Natural killer cell treated with Interleukin-12 subunit alpha and Interleukin-12 subunit beta and Interleukin-15 and Interleukin-18, amount 100 ng/mL, for 72 hours (primary cell): ENCODE measurements around the gene ZNF850. TPM values are rescaled to one million over a fixed set of nuclear protein-coding genes. Genes with fewer than 3 reads are reported as not detected.
"Not testable (repeated sequence)": the region's sequence is repeated elsewhere in the genome, so short reads cannot be mapped to it uniquely, and the experiment has no call there.

Source experiments
- ATAC-seq, 2 donors: fragments of 150-1000 bp; cut with Tn5 transposase in 1 of 2; sonication (Bioruptor Pico), chemical (Tn5 transposase) in 1 of 2; 2 replicates each; pipeline ENCODE4 v1.10.0; 2021
- DNase-seq: peaks from one replicate; pipeline ENCODE4 v3.0.0; 2022; ENCODE audit warnings: low spot score
- H3K27ac Mint-ChIP-seq, 2 donors: 1 replicate in 1 of 2; 2 replicates in 1 of 2; pipeline ENCODE4 v1.8.0; 2022; ENCODE audit warnings: mixed read lengths in 2 of 2, mild to moderate bottlenecking in 1 of 2, moderate library complexity in 1 of 2
- H3K27me3 Mint-ChIP-seq, 2 donors: 1 replicate in 1 of 2; 2 replicates in 1 of 2; pipeline ENCODE4 v1.8.0; 2022; ENCODE audit warnings: mixed read lengths in 2 of 2
- H3K36me3 Mint-ChIP-seq: one replicate; pipeline ENCODE4 v1.8.0; 2022; ENCODE audit warnings: mixed read lengths
- H3K4me1 Mint-ChIP-seq, 2 donors: 1 replicate in 1 of 2; 2 replicates in 1 of 2; pipeline ENCODE4 v1.8.0; 2022; ENCODE audit warnings: low read depth in 2 of 2, mixed read lengths in 2 of 2, mild to moderate bottlenecking in 1 of 2
- H3K4me3 Mint-ChIP-seq: one replicate; pipeline ENCODE4 v1.8.0; 2022; ENCODE audit warnings: mixed read lengths
- H3K9me3 Mint-ChIP-seq: 2 replicates; pipeline ENCODE4 v1.8.0; 2022; ENCODE audit warnings: mixed read lengths
- total RNA-seq, 2 donors: library from RNA; stranded (reverse); gene quantifications; one replicate each; pipeline ENCODE4 v1.2.3, GENCODE V29; 2022

The ZNF850 gene
- total RNA-seq, result 1 to 10 TPM; 3.9 to 4.1 TPM

DNA sequence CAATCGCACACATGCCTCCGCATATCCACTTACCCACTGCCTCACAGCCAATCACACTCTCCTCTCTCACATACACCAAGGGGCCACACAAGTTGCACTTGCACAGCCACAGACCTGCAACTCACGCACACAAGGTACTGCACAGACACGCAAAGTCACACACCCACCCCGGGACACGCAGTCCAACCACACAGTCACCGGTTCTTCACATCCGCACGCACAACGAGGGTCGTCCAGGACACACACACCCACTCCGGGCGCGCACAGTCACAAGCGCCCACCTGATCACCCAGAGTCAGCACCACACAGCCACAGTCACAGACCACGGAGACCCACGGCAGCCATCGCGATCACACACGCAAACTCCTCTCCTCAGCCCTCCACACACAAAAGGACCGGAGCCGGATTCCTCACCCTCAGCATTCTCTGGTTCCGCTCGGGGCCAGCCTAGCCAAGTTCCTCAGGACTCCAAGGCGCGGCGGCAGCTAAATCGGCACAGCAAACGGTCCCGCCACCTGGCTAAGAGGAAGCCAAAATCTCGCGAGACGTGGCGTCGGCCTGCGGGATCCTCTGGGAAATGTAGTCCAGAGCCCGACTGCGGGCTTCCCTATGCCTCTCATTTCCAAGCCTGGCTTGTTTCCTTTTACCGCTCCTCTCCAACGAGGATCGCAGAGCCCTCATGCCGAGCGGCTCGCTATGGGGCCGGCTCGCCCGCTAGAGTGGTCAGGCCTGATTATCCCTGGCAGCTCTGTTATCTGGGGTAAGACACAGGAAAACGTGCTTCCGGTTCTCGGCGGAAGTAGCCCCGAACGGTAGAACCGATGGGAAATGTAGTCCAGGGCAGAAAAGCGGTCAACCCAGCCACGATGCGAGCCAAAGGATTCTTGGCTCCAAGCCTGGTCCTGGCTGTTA lies at the start of gene ZNF850:
TSS of gene ZNF850 (minus strand) at position 497 of the 912 bp plus-strand sequence. CDS start 10,201 bp downstream, outside the sequence.
- H3K27me3 Mint-ChIP-seq, result no peaks in the 10 kb centered on the region
- peak within 1 kb of the TSS; percentile 100 for H3K4me3 Mint-ChIP-seq
- ATAC-seq (peak; percentile 95 to 96), DNase-seq (peak; percentile 95)
- peaks cover 8% of the 10 kb centered on the region for H3K9me3 Mint-ChIP-seq
- peaks cover 32% of the 10 kb centered on the region for H3K36me3 Mint-ChIP-seq
- peak within 1 kb of the TSS; percentile 90 to 95 for H3K27ac Mint-ChIP-seq
- peaks cover 18 to 22% of the 10 kb centered on the region in 2 donors for H3K4me1 Mint-ChIP-seq

GRCh38 chr19:36821758-36822157 lies 49.2 kb upstream of the ZNF850 start:
- Mint-ChIP-seq H3K4me3 (no peak overlapping the region), H3K27ac (no peak overlapping the region), H3K36me3 (peaks cover 74% of the 10 kb centered on the region), H3K4me1 (no peaks in the 10 kb centered on the region), H3K27me3 (no peaks in the 10 kb centered on the region), H3K9me3 (peaks cover 21% of the 10 kb centered on the region)
- ATAC-seq, result no peak
- no peak for DNase-seq

DNA sequence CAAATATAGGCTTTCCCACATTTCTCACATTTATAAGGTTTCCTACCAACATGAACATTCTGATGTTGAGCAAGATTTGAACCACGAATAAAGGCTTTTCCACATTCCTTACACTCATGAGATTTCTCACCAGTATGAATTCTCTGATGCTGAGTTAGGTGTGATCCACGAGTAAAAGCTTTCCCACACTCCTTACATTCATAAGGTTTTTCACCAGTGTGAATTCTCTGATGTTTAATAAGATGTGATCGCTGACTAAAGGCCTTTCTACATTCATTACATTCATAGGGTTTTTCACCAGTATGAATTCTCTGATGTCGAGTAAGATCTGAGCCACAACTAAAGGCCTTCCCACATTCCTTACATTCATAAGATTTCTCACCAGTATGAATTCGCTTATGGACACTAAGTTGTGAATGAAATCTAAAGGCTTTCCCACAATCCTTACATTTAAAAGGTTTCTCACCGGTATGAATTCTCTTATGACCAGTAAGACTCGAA lies 46.6 kb upstream of the ZNF850 start:
- ATAC-seq (no peak), DNase-seq (no peak)
- H3K4me1 Mint-ChIP-seq, result no peaks in the 10 kb centered on the region
- H3K27ac Mint-ChIP-seq, result no peak overlapping the region
- H3K9me3 Mint-ChIP-seq, result peaks cover 12% of the 10 kb centered on the region
- H3K36me3 Mint-ChIP-seq, result peaks cover 54% of the 10 kb centered on the region
- H3K4me3 Mint-ChIP-seq, result no peak overlapping the region
- no peaks in the 10 kb centered on the region for H3K27me3 Mint-ChIP-seq

- H3K27me3 Mint-ChIP-seq, result no peaks in the 10 kb centered on the region
- peaks cover 39% of the 10 kb centered on the region for H3K36me3 Mint-ChIP-seq
- H3K9me3 Mint-ChIP-seq, result peaks cover 21% of the 10 kb centered on the region
- ATAC-seq (no peak), DNase-seq (no peak)
- no peak overlapping the region for H3K27ac Mint-ChIP-seq
- no peaks in the 10 kb centered on the region for H3K4me1 Mint-ChIP-seq
- no peak overlapping the region for H3K4me3 Mint-ChIP-seq
Measured at GRCh38 chr19:36807029-36807428, 34.4 kb upstream of the ZNF850 start.

- no peaks in the 10 kb centered on the region for H3K27me3 Mint-ChIP-seq
- ATAC-seq (no peak), DNase-seq (no peak)
- no peak overlapping the region for H3K27ac Mint-ChIP-seq
- peaks cover 21% of the 10 kb centered on the region for H3K9me3 Mint-ChIP-seq
- H3K36me3 Mint-ChIP-seq, result peaks cover 32% of the 10 kb centered on the region
- no peak overlapping the region for H3K4me3 Mint-ChIP-seq
- H3K4me1 Mint-ChIP-seq, result no peaks in the 10 kb centered on the region
Measured at GRCh38 chr19:36805364-36805763, 32.8 kb upstream of the ZNF850 start.

DNA sequence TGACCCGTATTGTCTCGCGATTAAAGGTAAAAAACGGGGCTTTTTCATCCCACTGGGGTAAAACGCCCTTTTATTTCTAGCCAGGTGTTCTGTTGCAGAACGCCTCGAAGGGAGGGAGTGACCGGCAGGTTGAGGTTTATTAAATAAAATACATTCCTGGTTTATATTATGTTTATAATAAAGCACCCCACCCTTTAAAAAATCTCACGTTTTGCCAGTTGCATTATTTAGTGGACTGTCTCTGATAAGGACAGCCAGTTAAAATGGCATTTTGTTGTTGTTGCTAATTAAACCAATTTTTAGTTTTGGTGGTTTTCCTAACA lies 25.1 kb upstream of the ZNF850 start:
- Mint-ChIP-seq H3K27ac (peak overlapping the region; percentile 88 to 95), H3K9me3 (peaks cover 3% of the 10 kb centered on the region), H3K36me3 (peaks cover 18% of the 10 kb centered on the region), H3K27me3 (no peaks in the 10 kb centered on the region), H3K4me1 (peaks cover 0 to 10% of the 10 kb centered on the region in 2 donors), H3K4me3 (peak overlapping the region; percentile 94)
- DNase-seq (no peak), ATAC-seq (no peak)

GRCh38 chr19:36796714-36796992 lies 24.0 kb upstream of the ZNF850 start:
- H3K36me3 Mint-ChIP-seq, result peaks cover 25% of the 10 kb centered on the region
- ATAC-seq, result no peak
- peak overlapping the region; percentile 94 for H3K4me3 Mint-ChIP-seq
- peaks cover 5 to 10% of the 10 kb centered on the region in 2 donors for H3K4me1 Mint-ChIP-seq
- peak overlapping the region; percentile 88 to 95 for H3K27ac Mint-ChIP-seq
- H3K27me3 Mint-ChIP-seq, result peaks cover 0 to 8% of the 10 kb centered on the region in 2 donors
- DNase-seq, result no peak
- peaks cover 10% of the 10 kb centered on the region for H3K9me3 Mint-ChIP-seq

DNA sequence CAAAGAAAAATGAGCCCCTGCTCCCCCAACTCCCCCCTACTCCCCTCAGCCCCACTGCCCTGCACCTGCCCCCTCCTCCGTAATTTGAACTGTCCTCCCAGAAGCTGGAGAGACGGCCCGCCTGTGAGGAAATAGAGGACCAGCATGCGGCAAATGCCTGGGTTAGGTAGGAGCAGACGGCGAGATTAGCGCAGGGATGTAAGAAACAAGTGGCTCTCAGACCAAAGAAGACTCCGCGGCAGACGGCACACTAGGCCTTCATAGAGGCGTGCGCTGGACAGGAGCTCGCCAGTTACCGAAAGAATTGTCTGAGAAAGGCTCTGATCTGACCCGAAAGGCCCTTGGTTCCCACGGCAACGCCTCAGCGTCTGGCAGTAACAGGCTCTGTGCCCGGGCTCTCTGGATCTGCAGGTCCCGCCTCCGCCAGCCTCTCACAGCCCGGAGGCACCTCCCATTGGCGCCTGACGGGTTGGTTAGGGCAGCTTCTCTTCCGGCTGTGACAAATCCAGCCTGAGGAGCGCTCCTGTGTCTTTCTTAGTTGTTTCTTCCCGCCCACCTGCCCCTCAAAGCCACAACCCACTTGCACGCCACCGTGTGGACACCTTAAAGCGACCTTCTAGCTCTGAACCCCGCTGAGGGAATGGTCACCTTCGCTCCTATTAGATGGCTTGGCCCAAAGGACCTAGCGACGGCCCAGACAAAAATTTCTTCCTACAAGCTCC lies 19.0 kb upstream of the ZNF850 start:
- not testable (repeated sequence) for H3K27me3 Mint-ChIP-seq, H3K9me3 Mint-ChIP-seq, DNase-seq, H3K27ac Mint-ChIP-seq, H3K4me3 Mint-ChIP-seq, H3K4me1 Mint-ChIP-seq
- H3K36me3 Mint-ChIP-seq, result peaks cover 33% of the 10 kb centered on the region
- ATAC-seq, result peak; percentile 75 to 88

GRCh38 chr19:36775768-36776167 lies 3.2 kb upstream of the ZNF850 start:
- Mint-ChIP-seq H3K27ac (no peak overlapping the region), H3K4me1 (peaks cover 18 to 21% of the 10 kb centered on the region in 2 donors), H3K4me3 (no peak overlapping the region), H3K36me3 (peaks cover 40% of the 10 kb centered on the region), H3K9me3 (peaks cover 14% of the 10 kb centered on the region), H3K27me3 (no peaks in the 10 kb centered on the region)
- DNase-seq (no peak), ATAC-seq (no peak)

DNA sequence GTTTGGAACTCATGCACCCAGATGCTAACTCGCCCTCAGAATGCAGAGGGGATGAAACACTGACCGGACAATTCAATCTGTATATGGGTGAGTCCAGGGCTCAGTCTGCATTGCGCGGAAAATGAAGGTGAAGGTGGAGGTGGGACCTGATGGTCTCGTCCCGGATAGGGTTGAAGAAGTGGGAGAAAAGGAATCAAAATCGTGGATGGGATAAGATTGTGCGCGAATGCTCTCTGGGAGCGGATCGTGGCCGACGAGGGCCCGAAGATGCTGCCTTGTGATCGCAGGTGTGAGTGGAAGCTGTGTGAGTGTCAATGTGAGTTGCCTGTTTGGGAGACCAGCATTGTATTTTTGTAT lies 594 bp upstream of the ZNF850 start:
- Mint-ChIP-seq H3K4me1 (peaks cover 18 to 22% of the 10 kb centered on the region in 2 donors), H3K36me3 (peaks cover 37% of the 10 kb centered on the region), H3K9me3 (peaks cover 10% of the 10 kb centered on the region), H3K4me3 (peak overlapping the region; percentile 100), H3K27ac (peak overlapping the region; percentile 90 to 95), H3K27me3 (no peaks in the 10 kb centered on the region)
- no peak for DNase-seq
- no peak for ATAC-seq

DNA sequence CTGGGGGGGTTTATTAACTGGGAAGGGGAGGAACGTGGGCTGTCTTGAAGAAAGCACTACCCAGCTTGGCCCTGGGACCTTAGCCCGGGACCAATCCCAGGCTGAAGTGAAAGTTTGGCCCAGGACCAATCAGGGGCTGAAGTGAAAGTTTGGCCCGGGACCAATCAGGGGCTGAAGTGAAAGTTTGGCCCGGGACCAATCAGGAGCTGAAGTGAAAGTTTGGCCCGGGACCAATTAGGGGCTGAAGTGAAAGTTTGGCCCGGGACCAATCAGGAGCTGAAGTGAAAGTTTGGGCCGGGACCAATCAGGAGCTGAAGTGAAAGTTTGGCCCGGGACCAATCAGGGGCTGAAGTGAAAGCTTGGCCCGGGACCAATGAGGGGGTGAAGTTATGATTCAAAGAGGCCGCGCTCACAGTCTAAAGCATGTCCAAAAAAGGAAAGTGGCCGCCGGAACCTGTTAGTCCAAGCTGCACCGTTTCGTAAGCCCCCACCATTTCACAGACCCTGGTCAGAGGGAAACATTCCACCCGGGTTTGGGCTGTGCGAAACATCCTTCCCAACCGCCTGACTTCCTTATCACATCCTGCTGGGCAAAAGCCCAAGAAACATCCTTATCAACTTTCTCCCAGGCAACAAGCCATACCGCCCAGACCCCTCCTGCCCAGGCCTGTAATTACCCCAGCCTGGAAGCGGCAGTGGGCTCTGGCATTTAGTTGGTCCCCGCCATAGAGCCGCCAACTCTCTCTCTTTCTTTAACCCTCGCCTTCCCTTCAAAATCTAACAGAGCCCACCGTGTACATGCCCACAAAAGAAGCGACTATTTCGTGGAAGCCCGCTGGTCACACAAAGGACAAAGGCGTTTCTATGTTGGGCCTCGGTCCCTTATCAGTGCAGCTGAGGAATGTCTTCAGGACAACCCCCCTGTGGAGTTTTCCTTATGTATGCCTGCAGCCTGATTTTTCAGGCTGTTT lies 1.1 kb downstream of the ZNF850 start:
- H3K27ac Mint-ChIP-seq, result peak overlapping the region; percentile 90 to 95
- ATAC-seq (no peak), DNase-seq (no peak)

DNA sequence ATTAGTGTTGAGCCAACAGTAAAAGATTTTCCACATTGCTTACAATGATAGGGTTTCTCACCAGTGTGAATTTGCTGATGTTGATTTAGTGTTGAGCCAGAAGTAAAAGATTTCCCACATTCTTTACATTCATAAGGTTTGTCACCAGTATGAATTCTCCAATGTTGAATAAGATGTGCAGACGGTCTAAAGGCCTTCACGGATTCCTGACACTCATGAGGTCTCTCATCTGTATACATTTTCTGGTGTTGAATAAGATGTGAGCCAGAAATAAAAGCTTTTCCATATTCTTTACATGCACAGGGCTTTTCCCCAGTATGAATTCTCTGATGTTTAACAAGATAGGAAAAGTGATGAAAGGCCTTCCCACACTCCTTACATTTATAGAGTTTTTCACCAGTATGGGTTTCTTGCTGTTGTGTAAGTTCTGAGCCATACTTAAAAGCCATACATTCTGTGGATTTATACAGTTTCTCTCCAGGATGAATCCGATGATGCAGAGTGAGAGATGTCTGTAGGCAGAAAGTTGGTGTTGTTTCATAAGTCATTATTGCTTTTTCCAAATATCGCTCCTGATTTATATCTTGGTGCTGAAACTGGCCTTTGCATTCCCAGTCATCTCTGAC lies 22.4 kb downstream of the ZNF850 start:
- ATAC-seq, result no peak
- Mint-ChIP-seq H3K9me3 (peaks cover 35% of the 10 kb centered on the region), H3K27me3 (no peaks in the 10 kb centered on the region), H3K4me1 (no peaks in the 10 kb centered on the region), H3K36me3 (peaks cover 69% of the 10 kb centered on the region), H3K4me3 (no peak overlapping the region), H3K27ac (no peak overlapping the region)
- no peak for DNase-seq

More for the DNA sequence above, 1.1 kb downstream of the ZNF850 start:
- H3K9me3 Mint-ChIP-seq, result peaks cover 8% of the 10 kb centered on the region
- H3K4me3 Mint-ChIP-seq, result peak overlapping the region; percentile 100
- H3K36me3 Mint-ChIP-seq, result peaks cover 33% of the 10 kb centered on the region
- H3K27me3 Mint-ChIP-seq, result no peaks in the 10 kb centered on the region
- H3K4me1 Mint-ChIP-seq, result peaks cover 18 to 22% of the 10 kb centered on the region in 2 donors

DNA sequence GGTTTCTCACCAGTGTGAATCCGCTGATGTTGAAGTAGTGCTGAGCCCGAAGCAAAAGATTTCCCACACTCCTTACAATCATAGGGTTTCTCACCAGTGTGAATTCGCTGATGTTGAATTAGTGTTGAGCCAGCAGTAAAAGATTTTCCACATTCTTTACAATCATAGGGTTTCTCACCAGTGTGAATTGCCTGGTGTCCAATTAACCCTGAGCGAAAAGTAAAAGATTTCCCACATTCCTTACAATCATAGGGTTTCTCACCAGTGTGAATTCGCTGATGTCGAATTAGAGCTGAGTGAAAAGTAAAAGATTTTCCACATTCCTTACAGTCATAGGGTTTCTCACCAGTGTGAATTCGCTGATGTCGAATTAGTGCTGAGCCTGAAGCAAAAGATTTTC lies 23.0 kb downstream of the ZNF850 start:
- H3K4me1 Mint-ChIP-seq, H3K4me3 Mint-ChIP-seq, DNase-seq, H3K27me3 Mint-ChIP-seq, H3K27ac Mint-ChIP-seq, ATAC-seq: not testable (repeated sequence)
- peaks cover 35% of the 10 kb centered on the region for H3K9me3 Mint-ChIP-seq
- H3K36me3 Mint-ChIP-seq, result peaks cover 66% of the 10 kb centered on the region
